Left renal cortex interstitium (tissue), 4 donors: Measurements from ENCODE around the gene MCM6. TPM values are rescaled to one million over a fixed set of nuclear protein-coding genes. Genes with fewer than 3 reads are reported as not detected.

Experiments
- DNase-seq, 4 donors: peaks; one replicate each; pipeline ENCODE4 v3.0.0-alpha.2; 2013; ENCODE audit warnings: low read depth in 4 of 4, low spot score in 2 of 4, missing footprints in 1 of 4
- polyA plus RNA-seq, 4 donors: library from polyadenylated mRNA; unstranded; fragments of 120-200 nt; gene quantifications; one replicate each; pipeline ENCODE4 v1.2.1, GENCODE V29; 2013; ENCODE audit not compliant: insufficient read length in 4 of 4

The MCM6 gene
- polyA plus RNA-seq, 4 donors: 58.9 to 66.8 (median 61.3) TPM

DNA sequence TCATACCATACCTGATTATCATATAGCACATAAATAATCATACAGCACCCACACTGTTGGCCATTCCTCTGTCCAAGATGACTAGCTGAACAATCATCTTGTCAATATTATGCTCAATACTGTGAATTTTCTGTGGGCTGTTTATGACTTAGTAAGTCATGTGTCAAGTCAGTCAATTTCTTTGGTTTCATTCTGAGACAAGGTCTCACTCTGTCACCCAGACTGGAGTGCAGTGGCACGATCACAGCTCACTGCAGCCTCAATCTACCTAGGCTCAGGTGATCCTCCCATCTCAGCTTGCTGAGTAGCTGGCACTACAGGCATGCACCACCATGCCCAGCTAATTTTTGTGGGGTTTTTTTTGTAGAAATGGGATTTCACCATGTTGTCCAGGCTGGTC, 5.7 kb downstream of the MCM6 start:
- DNase-seq: no peak

- DNase-seq: no peak
These were observed 13.0 kb downstream of the MCM6 start for GRCh38 chr2:135863233-135863632.

GRCh38 chr2:135862718-135863117, 13.5 kb downstream of the MCM6 start:
- DNase-seq: no peak

DNA sequence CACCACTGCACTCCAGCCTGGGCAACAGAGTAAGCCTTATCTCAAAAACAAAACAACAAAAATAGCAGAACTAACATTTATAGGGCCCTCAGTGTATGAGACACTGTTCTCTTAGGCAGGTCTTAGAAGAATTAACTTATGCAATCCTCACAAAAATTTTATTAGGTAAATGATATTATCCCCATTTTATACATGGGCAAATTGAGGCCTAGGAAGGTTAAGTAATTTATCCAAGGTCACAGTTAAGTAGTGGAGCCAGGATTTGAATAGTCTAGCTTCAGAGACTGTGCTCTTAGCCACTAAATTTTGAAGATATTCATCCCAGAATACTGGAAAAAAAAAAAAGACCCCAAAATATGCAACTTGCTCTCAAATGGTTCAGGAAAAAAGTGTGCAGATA, 22.8 kb downstream of the MCM6 start:
- DNase-seq: no peak

GRCh38 chr2:135851858-135852257, 24.4 kb downstream of the MCM6 start:
- no peak for DNase-seq

DNA sequence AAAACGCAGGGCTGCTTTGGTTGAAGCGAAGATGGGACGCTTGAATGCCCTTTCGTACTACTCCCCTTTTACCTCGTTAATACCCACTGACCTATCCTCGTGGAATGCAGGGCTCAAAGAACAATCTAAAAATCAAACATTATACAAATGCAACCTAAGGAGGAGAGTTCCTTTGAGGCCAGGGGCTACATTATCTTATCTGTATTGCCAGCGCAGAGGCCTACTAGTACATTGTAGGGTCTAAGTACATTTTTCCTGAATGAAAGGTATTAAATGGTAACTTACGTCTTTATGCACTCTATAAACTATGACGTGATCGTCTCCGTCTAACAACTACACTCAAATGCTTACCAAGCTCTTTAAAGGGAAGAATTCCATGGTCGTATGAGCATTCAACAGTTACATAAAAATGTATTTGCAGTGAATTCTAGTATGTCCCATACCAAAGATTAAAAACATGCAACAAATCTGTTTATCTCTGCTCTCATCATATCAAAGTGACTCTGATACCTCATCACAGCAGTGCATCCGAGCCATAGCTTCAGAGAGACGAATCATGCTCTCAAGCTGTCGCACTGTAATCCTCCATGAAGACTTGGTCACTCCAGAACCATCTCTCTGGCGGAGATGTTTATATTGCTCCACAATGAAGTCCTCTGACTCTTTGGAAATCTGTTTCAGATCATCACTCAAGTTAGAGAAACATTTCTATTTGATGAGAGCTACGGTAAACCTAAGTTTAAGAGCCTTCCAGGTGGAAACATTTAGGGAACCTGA, 25.2 kb downstream of the MCM6 start:
- no peak for DNase-seq

DNA sequence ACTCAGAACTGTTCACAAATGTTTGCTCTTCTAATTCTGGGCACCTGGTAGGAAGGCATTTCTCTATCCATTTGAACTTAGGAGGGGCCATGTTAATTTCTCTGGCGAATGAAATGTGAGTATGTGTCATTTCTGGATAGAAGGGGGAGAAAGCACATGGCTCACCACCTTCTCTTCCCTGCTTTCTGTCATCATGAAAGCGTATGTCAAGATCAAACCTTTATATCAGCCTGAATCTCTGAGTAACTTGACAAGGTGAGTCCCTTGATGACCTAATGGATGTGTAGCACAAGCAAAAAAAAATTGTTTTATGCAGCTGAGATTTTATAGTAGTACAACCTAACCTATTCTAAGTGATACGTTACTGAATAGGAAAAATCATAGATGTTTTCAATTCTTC, 27.2 kb downstream of the MCM6 start:
- DNase-seq: no peak

GRCh38 chr2:135845997-135846396, 30.2 kb downstream of the MCM6 start:
- no peak for DNase-seq

DNA sequence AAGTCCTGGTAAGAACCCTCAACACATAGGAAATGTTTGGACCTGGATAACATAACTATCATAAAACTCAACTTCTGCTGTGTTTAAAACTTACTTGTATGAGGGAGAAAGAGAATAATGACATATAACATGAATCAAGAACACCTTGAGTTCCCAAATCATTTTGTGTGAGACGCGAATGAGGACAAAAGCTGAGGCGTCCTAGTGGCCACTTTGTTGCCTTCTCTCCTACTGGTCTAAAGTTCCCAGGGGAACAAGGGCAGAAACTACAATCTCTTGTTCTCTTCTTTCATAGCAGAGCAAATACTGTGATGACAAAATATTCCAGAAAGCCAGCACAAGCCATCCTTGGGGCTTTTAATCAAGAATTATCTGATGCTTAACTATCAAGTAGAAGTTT, 31.0 kb downstream of the MCM6 start:
- no peak for DNase-seq

- DNase-seq: no peak
These were observed 31.8 kb downstream of the MCM6 start for GRCh38 chr2:135844301-135844895.

DNA sequence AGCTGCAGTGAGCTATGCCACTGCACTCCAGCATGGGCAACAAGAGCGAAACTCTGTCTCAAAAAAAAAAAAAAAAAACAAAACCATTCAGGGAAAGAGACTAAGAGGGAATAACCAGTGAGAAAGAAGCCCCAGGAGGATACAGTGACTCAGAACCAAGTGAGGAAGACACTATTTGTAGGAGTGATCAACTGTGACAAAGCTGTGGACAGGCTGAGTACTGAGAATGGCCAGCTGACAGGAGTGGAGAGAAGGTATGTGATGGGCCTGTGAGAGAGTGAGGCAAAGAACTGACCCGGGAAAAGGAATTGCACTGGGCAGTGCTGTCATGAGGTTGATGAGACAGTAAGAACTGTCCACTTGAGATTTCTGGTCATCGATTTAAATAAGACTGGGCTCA, 32.6 kb downstream of the MCM6 start:
- no peak for DNase-seq

- no peak for DNase-seq
These were observed 35.6 kb downstream of the MCM6 start for GRCh38 chr2:135840601-135841000.

GRCh38 chr2:135839713-135840112, 36.5 kb downstream of the MCM6 start:
- DNase-seq: no peak

DNA sequence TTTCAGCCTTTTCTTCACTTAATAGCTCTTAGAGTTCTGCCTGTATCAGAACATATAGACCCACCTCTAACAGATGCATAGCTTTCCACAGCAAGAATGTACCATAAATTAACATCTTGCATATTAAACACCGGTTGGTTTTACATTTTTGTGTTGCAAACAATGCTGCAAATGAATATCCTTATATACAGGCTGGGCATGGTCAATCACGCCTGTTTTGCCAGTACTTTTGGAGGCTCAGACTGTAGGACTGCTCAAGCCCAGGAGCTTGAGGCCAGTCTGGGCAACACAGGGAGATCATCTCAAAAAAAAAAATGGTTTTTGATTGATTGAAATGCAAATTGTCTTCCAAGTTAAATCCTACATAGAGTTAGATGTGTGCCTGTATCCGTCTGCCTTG, 37.7 kb downstream of the MCM6 start:
- no peak for DNase-seq

DNA sequence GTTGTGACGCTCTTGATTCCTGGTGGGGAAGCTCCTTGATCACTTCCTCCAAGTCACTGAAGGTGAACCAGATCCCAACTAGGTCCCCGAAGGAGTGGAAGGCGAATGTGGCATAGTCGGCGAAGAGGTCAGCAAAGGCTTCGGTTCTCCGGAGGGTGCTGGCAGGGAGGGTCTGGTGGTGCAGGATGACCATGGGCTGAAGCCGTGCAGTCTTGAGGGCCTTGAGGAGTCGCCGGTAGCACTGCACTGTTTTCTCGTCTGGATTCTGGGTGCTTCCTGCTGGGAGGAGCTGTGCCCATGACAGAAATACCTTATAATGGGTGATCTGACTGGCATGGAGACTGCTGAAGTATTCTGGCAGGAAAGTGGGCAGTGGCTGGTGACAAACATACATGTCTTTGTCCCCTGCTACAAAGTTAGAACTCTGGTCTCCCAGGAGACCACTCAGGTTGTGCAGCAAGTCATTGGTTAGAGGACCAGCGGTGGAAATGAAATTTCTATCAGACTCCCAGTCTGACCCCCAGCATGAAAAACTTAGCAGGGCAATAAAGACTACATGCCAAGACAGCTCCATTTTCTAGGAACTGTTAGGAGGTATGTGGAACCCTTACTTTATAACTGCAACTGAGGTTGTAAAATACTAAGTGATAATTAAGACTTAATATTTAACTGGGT, 39.5 kb downstream of the MCM6 start, which contains the start of gene LCT:
TSS of gene LCT (minus strand) at position 589 of the 675 bp plus-strand sequence. CDS start at position 574, 15 bp downstream.
- DNase-seq: no peak

DNA sequence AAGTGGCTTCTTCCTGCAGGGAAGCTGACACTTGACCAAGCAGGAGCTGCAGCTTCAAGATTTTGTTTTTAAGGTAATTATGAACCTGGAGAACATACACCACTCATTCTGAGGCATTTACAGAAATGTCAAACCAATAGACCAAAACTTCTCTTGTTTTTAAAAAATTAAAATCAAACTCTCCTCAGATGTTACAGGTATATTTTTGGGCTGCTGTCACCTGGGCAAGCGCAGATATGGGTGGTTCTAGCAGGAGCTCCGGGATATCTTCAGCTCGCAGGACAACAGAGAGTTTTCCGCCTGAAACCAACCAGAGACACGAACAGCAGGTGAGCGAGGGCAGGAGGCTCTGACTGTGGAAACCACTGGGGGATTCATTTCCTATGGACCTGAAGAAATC, 43.4 kb downstream of the MCM6 start:
- DNase-seq: no peak

DNA sequence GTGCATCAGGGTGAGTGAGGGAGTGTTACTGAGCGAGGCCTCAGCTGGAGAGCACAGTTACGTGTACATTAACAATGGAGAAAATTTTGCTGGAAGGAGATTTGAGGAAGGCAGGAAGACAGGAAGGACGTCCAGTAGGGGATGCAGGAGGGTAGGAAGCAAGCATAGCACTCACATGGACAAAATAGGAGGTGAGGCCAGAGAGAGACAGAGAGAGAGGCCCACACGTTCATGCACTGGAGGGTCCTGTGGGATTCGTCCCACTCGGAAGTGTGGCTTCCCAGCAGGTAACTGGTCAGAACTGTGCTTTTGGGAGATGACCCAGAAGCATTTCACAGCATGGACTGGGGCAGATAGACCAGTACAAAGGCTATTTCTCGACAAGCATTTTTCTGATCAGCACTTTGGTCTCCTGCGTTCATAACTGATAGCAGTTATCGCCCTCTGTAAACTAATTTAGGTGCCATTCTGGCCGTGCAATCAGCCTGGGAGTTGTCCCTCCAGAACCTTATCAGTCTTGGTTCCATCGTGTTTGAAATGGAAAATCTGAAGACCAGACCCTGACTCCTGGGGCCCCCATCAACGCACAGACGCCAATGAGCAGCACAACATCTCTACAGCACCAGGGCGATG, 44.9 kb downstream of the MCM6 start:
- DNase-seq: no peak

- no peak for DNase-seq
These were observed 46.7 kb downstream of the MCM6 start for GRCh38 chr2:135829378-135830135.

DNA sequence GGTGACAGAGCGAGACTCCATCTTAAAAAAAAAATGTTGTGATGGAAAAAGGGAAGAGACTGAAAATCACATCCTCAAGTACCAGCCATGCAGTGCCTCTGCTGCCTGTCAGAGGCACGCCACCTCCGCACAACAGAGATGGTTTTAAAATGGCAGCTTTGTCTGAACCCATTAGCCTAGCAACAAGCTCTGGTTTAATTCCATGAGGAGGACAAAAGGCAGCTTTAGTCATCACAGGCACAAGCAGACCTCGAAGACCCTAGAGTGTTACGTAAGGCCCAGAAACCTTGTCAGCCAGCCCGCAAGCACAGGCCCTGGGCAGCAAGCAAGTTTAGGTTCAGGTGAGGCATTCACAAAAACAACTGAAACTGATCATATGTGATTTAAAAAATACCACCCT, 49.7 kb downstream of the MCM6 start:
- DNase-seq: no peak

DNA sequence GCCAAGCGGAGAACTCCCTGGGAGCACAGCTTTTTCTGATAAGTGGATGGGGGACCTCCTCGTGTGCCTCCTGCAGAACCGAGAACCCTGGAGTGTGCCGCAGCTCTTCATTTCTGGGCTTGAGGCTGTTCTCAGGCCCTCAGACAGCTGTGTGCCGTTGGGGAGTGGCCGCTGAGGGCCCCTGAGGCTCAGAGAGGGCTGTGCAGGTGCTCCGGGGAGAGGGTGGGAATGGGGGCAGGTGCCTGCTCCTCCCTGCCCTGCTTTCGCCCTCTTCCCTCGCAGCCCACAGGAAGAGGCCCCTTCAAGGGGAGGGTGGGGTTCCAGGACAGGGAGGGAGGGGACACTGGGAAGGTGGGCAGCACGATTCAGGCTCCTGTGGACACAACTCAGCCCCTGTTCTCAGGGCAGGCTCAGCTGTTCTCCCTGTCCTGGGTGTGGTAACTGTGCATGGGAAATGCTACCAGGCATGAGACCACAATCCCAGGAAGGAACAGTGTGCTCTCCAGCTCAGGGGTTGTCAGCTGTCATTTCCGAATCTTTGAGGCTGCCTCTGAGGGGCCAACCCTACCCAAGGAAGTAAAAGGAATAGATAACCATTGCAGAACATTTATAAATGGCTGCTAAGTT, 50.6 kb downstream of the MCM6 start:
- no peak for DNase-seq
